GM10248 (cell line): ENCODE measurements around the gene KCNJ4.

Source experiments
- CTCF ChIA-PET: fragments of 300-600 bp; sonication (Branson Sonifier 250); formaldehyde crosslinking; extraction: SDS; loops from one replicate; lab custom pipeline; 2021; ENCODE audit warnings: antibody characterized with exemption; lab: Yijun Ruan, JAX
- POLR2A ChIA-PET: fragments of 350-650 bp; sonication (Branson Sonifier 250); formaldehyde crosslinking; extraction: SDS; loops from one replicate; lab custom pipeline; 2020; ENCODE audit warnings: antibody characterized with exemption; lab: Yijun Ruan, JAX
- DNase-seq: peaks from one replicate; pipeline ENCODE4 v3.0.0; 2012; ENCODE audit errors: extremely low spot score
- CTCF ChIP-seq: IDR thresholded peaks from 2 replicates; pipeline ENCODE4 v1.5.1; 2012; ENCODE audit warnings: mild to moderate bottlenecking, low read depth; ENCODE audit errors: extremely low read depth, missing control alignments, control extremely low read depth

Gene KCNJ4

DNA sequence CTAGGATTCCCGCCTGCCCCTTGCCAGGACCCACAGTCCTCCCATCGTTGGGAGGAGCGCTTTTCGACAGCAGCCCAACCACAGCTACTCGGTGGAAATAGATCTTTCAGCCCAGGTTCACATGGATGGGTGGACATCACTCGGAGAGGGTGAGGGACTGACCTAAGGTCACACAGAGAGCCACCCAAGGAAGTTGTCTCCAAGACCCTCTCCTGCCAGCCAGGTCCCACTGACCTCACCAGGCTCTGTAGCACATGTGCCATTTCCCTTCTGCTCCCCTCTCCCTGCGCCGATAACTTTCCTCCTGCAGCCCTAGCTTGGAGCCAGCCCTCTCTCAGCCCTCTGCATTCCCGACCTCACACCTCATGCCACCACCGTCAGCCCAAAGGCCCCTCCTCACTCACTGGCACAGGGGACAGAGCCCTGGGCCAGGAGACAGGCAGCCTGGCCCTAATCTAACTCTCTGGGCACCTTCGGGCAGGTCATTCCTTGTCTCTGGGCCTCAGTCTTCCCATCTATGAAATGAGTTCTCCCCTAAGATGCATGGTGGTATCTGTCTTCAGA is 4.7 kb downstream of the KCNJ4 start:
- TF ChIP-seq CTCF = no peak
- CTCF ChIA-PET = no interaction called here
- POLR2A ChIA-PET = no interaction called here
- no peak for DNase-seq

DNA sequence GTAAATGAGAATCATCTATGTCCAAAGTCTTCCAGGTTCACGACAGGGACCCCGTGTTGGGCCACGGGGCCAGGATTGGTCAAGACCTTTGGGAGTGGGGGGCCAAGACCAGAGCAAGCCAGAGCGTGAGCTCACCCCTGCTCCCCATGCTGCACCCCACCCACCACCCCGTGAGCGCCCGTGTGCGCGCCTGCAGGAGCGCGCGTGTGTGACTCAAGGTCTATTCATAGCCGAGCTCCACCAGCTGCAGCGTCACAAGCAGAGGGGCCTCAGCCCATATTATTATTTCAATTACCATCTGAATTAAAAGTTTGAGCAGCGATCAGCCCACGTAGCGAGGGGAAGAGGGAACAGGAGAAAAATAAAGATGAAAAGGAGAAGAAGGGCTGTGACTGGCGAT is 5.2 kb downstream of the KCNJ4 start:
- DNase-seq = no peak
- TF ChIP-seq CTCF = no peak
- ChIA-PET CTCF (no interaction called here), POLR2A (no interaction called here)

- no peak for DNase-seq
- ChIA-PET CTCF (no interaction called here), POLR2A (no interaction called here)
- no peak for TF ChIP-seq CTCF
These were observed 5.9 kb downstream of the KCNJ4 start for GRCh38 chr22:38448945-38449745.

DNA sequence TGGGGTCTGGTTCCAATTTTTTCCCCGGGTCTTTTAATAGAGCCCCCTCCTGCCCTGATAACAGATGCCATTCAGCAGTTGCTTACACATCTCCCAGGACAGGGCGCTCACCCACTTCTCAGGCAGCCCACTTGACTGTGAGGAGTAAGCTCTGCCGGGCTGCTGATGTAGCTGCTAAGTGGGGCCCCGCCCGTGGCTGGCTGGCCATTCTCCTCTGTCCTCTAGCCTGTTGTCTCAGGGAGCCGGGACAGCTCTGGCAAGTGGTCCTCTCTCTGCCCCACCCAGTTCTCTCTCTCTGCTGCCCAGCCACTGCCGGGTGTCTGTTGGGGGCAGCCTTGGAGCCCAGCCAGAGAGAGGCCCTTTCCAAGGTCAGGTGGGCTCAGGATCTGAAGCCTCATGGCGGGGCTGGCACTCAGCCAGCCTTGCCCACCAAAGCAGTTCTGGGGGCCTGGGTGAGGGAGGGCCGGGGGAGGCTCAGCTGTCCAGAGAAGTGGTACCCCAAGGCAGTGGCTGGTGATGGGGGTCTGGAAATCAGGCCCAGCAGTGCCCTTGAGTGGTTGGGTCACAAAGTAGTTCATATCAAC is 8.9 kb downstream of the KCNJ4 start:
- DNase-seq = no peak
- TF ChIP-seq CTCF = no peak
- POLR2A ChIA-PET = no interaction called here
- CTCF ChIA-PET = interaction anchor here (1.3 to 1.5 kb wide), 3 partner anchors 15 to 32 kb away, joined by 3 read pairs; no protein-coding TSS in a partner anchor

GRCh38 chr22:38444783-38445182 is 10.2 kb downstream of the KCNJ4 start:
- CTCF ChIA-PET = interaction anchor here (1.1 to 1.5 kb wide), 2 partner anchors 11 to 31 kb away, joined by 3 read pairs; no protein-coding TSS in a partner anchor
- no peak for TF ChIP-seq CTCF
- POLR2A ChIA-PET = no interaction called here
- no peak for DNase-seq

DNA sequence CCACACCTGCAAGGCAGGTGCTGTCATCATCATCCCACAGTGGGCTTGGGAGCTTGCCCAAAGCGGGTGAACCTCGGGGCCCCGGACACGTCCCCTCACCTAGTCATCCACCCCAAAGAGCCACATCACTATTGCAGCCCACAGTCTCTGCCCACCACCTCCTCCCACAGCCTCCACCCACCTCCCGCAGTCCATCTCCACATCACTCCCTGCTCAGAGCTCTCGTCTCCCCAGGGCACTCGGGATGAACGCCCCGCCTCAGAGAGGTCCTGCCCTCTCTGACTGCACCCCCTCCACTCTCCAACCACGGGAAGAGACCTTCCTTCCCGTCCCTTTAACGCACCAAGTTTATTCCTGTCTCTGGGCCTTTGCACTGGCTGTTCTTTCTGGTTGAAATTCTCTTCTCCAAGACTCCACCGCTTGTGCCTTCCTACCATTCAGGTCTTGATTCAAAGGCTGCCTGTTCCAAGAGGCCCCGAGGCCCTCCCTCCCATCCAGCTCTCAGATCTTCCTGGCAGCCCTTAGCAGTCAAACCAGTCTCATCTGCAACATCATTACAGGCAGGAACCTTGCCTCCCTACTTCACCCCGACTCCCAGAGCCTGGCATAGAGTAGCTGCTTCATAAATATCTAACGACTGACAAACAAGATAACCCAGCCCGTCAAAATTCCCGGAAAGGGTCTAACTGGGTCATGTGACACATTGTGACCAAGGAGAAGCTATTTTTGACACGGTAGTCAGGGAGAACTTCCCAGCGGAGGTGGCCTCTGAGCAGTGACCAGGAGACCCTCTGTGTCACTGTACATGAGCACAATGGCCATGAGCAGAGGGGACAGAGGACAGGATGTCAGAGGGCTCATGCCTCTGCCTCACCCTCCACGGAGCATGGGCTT is 11.1 kb downstream of the KCNJ4 start:
- ChIA-PET CTCF (interaction anchor here (1.1 kb wide), 1 partner anchor 10 kb away, joined by 3 read pairs; no protein-coding TSS in a partner anchor), POLR2A (no interaction called here)
- no peak for TF ChIP-seq CTCF
- no peak for DNase-seq
